ENCODE results near the gene RAET1L. TPM values are rescaled to one million over a fixed set of nuclear protein-coding genes. Genes with fewer than 3 reads are reported as not detected.

The RAET1L gene
- total and polyA plus RNA-seq, 10 of the 15 experiments (the other 5 are each of a cell fraction or from before 2014, with no cell fraction given): not detected

DNA sequence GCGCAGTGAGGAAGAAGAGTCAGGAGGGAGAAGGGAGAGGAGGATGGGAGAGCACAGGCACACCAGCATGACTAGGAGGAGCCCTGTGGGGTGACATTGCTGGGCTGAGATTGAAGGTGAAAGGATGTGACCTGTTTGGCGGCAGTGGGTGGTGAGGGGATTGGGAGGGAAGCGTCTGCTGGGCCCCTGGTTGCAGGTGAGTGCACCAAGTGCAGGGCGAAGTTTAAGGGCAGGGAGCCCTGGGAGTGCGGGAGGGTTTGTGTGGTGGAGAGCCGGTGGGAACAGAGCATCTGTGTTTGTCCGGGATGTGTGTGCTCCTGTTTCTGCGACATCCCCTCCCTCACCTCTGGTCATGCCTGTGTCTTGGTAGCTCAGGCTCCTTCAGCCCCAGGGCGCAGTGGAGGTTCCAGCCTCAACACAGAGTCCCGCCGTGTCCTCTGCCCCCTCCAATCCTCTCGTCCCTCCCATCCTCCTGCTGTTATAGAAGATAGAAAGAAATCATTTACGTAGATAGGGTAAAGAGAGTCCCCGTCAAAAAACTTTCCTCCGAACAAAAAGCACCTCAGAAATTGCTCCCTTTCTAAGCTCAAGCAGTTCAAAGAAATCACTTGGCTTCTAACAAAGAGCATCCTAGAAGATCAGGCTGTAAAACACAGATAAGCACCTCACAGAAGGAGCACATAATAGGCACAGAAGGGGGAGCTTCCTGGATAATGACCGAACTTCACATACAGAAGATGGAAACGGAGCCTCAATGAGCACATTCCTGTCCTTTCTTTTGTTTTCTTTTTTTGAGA lies 36.6 kb downstream of the RAET1L start:
- Histone ChIP-seq H4K20me1 (ENCODE audit: control insufficient read depth, insufficient read depth) (no peaks in the 10 kb centered on the region; the same call in none of the 2 replicates), H3K36me3 (ENCODE audit: control insufficient read depth in 2 of 2, insufficient read depth in 2 of 2, low read length in 1 of 2) (no peaks in the 10 kb centered on the region), H3K4me3 (no peak overlapping the region), H3K27ac (ENCODE audit: control insufficient read depth, insufficient read depth) (no peak overlapping the region), H3K9ac (ENCODE audit: control insufficient read depth, insufficient read depth, low read length) (no peak overlapping the region), H3K4me1 (ENCODE audit: control insufficient read depth, insufficient read depth, low read length) (peaks cover 14% of the 10 kb centered on the region), H2AFZ (ENCODE audit: control insufficient read depth, low read depth, low read length) (no peak overlapping the region), H3K4me2 (ENCODE audit: control insufficient read depth, insufficient read depth) (no peak overlapping the region), H3K9me3 (replicated peaks; ENCODE audit: control insufficient read depth, insufficient read depth, low read length) (peaks cover 7% of the 10 kb centered on the region; the same call in 2 of the 3 replicates), H3K79me2 (ENCODE audit: control insufficient read depth, insufficient read depth, low read length) (no peaks in the 10 kb centered on the region), H3K27me3 (replicated peaks in 1 of 2; ENCODE audit: control insufficient read depth in 2 of 2, insufficient read depth in 2 of 2, low read length in 1 of 2) (peaks cover 8 to 22% of the 10 kb centered on the region in 2 experiments)
- ChIA-PET RAD21 (ENCODE audit: unreplicated experiment) (no interaction called here), CTCF (no interaction called here), SMC1A (ENCODE audit: uncharacterized antibody, unreplicated experiment) (no interaction called here), POLR2A (no interaction called here)
- intact Hi-C loops (cut with micrococcal nuclease; ENCODE audit: unreplicated experiment): no loop called here
- in situ Hi-C loops (cut with MboI): no loop called here
- no peak for DNase-seq (ENCODE audit: low read depth, low spot score)
- 40% methylated on average over 17 of the region's 17 CpGs for WGBS (ENCODE audit: insufficient coverage, insufficient replicate concordance, low lambda C conversion rate, missing lambda C conversion rate)
- no peak for FAIRE-seq
- no TSS peak for BruUV-seq (replicated peaks)
- ATAC-seq: no peak
- no peak for TF ChIP-seq ESRRA (IDR thresholded peaks at IDR 0.05; ENCODE audit: low read length)
- no peak for TF ChIP-seq HDAC6 (IDR thresholded peaks at IDR 0.05; ENCODE audit: unreplicated experiment)
- no peak for TF ChIP-seq RAD51 (IDR thresholded peaks at IDR 0.05)
- TF ChIP-seq STAT1 (conservative IDR thresholded peaks at IDR 0.05): no peak
- TF ChIP-seq TCF12 (IDR thresholded peaks at IDR 0.05; ENCODE audit: low read depth, low read length): no peak
- TF ChIP-seq, protein P1, sequence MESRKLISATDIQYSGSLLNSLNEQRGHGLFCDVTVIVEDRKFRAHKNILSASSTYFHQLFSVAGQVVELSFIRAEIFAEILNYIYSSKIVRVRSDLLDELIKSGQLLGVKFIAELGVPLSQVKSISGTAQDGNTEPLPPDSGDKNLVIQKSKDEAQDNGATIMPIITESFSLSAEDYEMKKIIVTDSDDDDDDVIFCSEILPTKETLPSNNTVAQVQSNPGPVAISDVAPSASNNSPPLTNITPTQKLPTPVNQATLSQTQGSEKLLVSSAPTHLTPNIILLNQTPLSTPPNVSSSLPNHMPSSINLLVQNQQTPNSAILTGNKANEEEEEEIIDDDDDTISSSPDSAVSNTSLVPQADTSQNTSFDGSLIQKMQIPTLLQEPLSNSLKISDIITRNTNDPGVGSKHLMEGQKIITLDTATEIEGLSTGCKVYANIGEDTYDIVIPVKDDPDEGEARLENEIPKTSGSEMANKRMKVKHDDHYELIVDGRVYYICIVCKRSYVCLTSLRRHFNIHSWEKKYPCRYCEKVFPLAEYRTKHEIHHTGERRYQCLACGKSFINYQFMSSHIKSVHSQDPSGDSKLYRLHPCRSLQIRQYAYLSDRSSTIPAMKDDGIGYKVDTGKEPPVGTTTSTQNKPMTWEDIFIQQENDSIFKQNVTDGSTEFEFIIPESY (IDR thresholded peaks at IDR 0.05): no peak
- no peak for TF ChIP-seq BACH1 (IDR thresholded peaks at IDR 0.05; ENCODE audit: borderline replicate concordance)
- TF ChIP-seq FOXK2 (IDR thresholded peaks at IDR 0.05): no peak
- no peak for TF ChIP-seq ZZZ3 (IDR thresholded peaks at IDR 0.05; ENCODE audit: control insufficient read depth, insufficient read length, low read depth)
- TF ChIP-seq, protein P2, sequence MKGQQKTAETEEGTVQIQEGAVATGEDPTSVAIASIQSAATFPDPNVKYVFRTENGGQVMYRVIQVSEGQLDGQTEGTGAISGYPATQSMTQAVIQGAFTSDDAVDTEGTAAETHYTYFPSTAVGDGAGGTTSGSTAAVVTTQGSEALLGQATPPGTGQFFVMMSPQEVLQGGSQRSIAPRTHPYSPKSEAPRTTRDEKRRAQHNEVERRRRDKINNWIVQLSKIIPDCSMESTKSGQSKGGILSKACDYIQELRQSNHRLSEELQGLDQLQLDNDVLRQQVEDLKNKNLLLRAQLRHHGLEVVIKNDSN (IDR thresholded peaks at IDR 0.05; ENCODE audit: borderline replicate concordance, extremely low read length, insufficient read depth, low read depth, low read length): no peak
- TF ChIP-seq, protein P3, sequence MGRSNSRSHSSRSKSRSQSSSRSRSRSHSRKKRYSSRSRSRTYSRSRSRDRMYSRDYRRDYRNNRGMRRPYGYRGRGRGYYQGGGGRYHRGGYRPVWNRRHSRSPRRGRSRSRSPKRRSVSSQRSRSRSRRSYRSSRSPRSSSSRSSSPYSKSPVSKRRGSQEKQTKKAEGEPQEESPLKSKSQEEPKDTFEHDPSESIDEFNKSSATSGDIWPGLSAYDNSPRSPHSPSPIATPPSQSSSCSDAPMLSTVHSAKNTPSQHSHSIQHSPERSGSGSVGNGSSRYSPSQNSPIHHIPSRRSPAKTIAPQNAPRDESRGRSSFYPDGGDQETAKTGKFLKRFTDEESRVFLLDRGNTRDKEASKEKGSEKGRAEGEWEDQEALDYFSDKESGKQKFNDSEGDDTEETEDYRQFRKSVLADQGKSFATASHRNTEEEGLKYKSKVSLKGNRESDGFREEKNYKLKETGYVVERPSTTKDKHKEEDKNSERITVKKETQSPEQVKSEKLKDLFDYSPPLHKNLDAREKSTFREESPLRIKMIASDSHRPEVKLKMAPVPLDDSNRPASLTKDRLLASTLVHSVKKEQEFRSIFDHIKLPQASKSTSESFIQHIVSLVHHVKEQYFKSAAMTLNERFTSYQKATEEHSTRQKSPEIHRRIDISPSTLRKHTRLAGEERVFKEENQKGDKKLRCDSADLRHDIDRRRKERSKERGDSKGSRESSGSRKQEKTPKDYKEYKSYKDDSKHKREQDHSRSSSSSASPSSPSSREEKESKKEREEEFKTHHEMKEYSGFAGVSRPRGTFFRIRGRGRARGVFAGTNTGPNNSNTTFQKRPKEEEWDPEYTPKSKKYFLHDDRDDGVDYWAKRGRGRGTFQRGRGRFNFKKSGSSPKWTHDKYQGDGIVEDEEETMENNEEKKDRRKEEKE (IDR thresholded peaks at IDR 0.05): no peak
- no peak for TF ChIP-seq ZNF384 (IDR thresholded peaks at IDR 0.05; ENCODE audit: borderline replicate concordance, low read depth, low read length)
- TF ChIP-seq HDGF (IDR thresholded peaks at IDR 0.05): no peak
- TF ChIP-seq SREBF2 (IDR thresholded peaks at IDR 0.05; ENCODE audit: low read length): no peak
- no peak for TF ChIP-seq CREM (IDR thresholded peaks at IDR 0.05; ENCODE audit: low read depth)
- TF ChIP-seq ZNF622 (IDR thresholded peaks at IDR 0.05): no peak
- no peak for TF ChIP-seq NRF1 (conservative IDR thresholded peaks at IDR 0.05; ENCODE audit: low read depth, low read length)
